Epithelial cell of proximal tubule (primary cell): ENCODE measurements around the gene SND1. TPM values are rescaled to one million over a fixed set of nuclear protein-coding genes. Genes with fewer than 3 reads are reported as not detected.

Experiments used
- DNase-seq: peaks from one replicate; pipeline ENCODE4 v3.0.0-alpha.2; 2011; ENCODE audit warnings: low read depth
- H3K4me3 ChIP-seq: 2 replicates; pipeline ENCODE4 v1.5.1; 2011; ENCODE audit warnings: low read depth, mild to moderate bottlenecking, low read length
- total RNA-seq: library from RNA; depleted of rRNA; stranded (reverse); fragments of >200 nt; gene quantifications from 2 replicates; pipeline ENCODE4 v1.2.3, GENCODE V29; 2015
- TF ChIP-seq, protein P1 (sequence below): conservative IDR thresholded peaks from 2 replicates; pipeline ENCODE4 v1.5.1; 2012; ENCODE audit warnings: low read depth, mild to moderate bottlenecking, low read length

The SND1 gene
- total RNA-seq, 1 donor from 2014 or later = 122 TPM

DNA sequence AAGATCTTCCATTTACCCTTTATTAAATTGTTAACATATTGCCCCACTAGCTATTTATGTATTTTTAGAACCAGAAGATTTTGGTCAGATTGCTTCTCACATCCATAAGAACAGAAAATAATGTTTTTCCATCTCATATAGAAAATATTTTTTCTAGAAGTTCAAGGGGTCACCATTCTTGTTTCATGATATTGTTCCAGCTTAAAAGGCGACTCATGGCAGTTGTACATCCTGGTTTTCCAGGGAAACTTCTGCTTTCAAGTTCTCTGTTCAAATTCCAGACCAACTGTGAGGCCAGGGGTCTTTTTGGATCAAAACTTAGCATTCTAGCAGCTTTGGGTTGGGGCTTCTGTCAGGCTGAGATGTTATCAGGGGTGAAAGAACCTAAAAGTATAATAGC, 294.9 kb downstream of the SND1 start:
- no peak for DNase-seq
- TF ChIP-seq, protein P1, sequence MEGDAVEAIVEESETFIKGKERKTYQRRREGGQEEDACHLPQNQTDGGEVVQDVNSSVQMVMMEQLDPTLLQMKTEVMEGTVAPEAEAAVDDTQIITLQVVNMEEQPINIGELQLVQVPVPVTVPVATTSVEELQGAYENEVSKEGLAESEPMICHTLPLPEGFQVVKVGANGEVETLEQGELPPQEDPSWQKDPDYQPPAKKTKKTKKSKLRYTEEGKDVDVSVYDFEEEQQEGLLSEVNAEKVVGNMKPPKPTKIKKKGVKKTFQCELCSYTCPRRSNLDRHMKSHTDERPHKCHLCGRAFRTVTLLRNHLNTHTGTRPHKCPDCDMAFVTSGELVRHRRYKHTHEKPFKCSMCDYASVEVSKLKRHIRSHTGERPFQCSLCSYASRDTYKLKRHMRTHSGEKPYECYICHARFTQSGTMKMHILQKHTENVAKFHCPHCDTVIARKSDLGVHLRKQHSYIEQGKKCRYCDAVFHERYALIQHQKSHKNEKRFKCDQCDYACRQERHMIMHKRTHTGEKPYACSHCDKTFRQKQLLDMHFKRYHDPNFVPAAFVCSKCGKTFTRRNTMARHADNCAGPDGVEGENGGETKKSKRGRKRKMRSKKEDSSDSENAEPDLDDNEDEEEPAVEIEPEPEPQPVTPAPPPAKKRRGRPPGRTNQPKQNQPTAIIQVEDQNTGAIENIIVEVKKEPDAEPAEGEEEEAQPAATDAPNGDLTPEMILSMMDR = no peak
- H3K4me3 ChIP-seq = no peak overlapping the region

DNA sequence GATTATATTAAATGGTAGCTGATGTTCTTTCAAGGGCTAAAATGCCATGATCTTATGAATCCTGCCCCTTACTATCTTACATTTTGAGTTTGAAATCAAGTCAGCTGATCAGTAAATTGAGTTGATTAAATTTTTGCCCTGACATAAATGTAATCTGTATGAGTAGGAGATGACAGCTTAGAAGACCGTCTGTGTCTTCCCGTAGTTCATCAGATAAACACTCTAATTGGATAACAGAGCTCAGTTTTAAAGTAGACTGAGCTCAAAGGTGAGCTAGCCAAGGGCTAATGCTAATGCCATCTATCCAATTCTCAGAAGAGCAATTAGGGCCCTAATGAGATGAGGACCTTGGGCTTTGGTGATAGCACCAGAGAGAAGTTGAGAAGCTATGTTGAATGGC, 296.3 kb downstream of the SND1 start:
- TF ChIP-seq, protein P1 = no peak
- no peak overlapping the region for H3K4me3 ChIP-seq
- DNase-seq = no peak

DNA sequence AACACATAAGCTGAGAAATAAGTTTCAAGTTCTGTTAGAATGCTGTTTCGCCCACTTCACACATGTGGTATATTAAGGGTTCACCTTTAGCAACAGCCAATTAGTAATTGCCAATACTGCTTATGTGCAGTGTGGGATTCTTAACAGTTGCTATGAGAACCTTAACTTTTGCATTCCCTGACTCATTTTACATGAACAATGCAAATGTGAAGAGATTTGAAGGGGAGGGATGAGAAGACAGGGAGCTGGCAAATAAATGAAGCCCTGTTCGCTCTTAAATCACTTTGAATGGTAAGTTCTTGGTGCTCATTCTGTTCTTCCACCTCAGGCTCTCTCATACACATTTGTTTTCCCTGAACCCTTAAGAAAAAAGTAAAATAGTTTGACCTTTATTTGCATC, 296.9 kb downstream of the SND1 start:
- no peak for DNase-seq
- TF ChIP-seq, protein P1 = no peak
- no peak overlapping the region for H3K4me3 ChIP-seq

DNA sequence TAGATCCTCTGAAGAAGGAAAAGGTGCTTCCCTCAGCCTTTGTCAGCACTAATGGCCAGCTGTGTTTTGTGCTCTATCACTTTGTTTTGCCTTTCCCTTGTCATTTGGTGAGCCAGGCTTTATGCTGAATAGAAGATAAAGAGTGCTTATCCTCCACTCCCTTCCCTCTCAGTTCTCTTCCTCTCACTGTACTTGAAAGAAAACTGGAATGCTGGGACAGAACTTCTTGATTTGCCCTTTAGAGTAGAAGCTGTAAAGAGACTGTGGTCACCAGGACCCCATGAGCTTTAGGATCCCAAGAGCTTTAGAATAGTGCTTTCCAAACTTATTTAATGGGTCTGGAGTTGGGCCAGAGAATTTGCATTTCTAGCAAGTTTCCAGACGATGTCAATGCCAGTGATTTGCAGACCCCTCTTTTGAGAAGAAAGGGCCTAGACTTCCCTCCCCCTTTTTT, 297.8 kb downstream of the SND1 start:
- TF ChIP-seq, protein P1 = no peak
- H3K4me3 ChIP-seq = no peak overlapping the region
- DNase-seq = no peak

DNA sequence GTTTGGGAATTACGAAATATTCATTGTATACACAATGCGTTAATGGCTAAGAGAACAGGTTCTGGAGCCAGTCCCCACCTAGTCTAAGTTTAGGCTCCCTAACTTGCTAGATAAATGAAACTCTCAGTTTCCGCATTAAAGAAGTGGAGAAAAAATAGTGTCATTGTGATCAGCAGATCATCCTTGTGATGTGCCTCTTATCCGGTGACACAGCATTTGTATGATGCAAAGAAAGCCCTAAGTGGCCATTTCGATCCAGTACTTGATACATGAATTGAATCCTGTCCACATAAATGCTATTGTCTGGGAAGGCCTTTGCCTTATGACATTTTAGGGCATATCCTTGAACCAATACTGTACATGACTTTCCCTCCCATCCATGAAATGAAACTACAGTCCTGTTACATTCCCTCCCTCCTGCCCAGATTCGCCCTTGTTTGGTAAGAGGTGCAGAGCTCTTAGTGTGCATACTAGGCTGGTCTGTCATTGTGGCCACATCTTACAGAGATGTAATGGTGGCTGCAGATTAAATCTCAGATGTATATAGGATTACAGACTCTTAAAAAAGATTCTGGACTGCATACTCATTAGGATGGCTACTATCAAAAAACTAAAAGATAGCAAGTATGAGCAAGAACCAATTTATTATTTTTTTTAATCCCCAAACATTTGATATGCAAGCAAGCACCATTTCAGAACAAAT, 298.4 kb downstream of the SND1 start:
- no peak for DNase-seq
- H3K4me3 ChIP-seq = no peak overlapping the region
- TF ChIP-seq, protein P1 = no peak

DNA sequence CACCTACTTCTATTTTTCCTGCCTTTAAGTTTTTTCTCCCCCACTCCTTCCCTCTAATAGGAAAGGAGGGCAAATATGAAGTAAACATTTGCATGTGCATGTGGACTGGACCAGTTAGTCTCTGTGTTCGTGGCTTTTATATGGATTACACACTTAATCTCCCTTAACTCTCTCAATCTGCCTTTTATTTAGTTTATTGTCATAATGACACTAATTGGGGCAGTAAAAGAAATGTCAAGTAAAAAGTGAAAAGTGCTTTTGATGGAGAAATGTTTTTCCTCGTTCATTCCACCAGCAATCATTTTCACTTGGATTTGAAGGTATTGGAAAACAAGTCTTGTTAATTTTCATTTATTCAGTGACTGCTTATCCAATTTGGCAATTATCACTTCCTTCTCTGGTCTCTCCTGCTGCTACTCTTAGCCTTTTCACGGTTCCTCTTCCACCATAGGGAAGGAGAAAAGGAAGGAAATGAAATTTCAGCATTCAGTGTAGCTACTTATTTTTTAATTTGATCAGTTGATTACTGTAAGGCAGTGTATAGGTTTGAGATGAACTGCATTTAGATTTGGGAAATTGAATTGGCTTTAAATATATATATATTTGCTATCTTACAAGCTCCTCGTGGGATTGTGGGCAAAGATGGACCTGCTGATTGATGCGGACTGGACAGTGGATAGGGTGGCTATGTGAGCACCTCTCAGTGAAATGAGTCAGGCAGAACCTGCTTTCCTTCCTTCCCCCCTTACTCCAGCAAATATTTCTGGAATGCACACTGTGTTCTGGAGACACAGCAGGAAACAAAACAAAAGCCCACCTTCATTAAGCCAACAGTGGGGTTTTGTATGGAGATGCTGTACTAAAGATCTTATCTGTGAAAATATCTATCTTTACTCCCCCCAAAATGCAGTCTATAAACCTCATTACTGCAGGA, 301.7 kb downstream of the SND1 start:
- no peak overlapping the region for H3K4me3 ChIP-seq
- TF ChIP-seq, protein P1 = no peak
- DNase-seq = no peak
